Cardiac fibroblast (primary cell): Measurements from ENCODE around the gene DPYSL4.

Source experiments
- DNase-seq, 2 donors: peaks; one replicate each; pipeline versions ENCODE4 v3.0.0 to v3.0.0-alpha.2; 2010; ENCODE audit warnings: low read depth in 2 of 2
- H3K4me3 ChIP-seq, 2 donors: replicated peaks in 1 of 2; 1 replicate in 1 of 2; 2 replicates in 1 of 2; pipeline ENCODE4 v1.5.1; 2011; ENCODE audit warnings: low read depth in 2 of 2, low read length in 2 of 2, mild to moderate bottlenecking in 2 of 2, moderate library complexity in 1 of 2
- CTCF ChIP-seq: IDR thresholded peaks from one replicate; pipeline ENCODE4 v1.5.1; 2011; ENCODE audit warnings: low read depth, mild to moderate bottlenecking, low read length, inconsistent platforms

DPYSL4 gene

GRCh38 chr10:132194726-132195125 lies 8.0 kb downstream of the DPYSL4 start:
- no peak for TF ChIP-seq CTCF
- no peak for DNase-seq
- no peak overlapping the region for H3K4me3 ChIP-seq

DNA sequence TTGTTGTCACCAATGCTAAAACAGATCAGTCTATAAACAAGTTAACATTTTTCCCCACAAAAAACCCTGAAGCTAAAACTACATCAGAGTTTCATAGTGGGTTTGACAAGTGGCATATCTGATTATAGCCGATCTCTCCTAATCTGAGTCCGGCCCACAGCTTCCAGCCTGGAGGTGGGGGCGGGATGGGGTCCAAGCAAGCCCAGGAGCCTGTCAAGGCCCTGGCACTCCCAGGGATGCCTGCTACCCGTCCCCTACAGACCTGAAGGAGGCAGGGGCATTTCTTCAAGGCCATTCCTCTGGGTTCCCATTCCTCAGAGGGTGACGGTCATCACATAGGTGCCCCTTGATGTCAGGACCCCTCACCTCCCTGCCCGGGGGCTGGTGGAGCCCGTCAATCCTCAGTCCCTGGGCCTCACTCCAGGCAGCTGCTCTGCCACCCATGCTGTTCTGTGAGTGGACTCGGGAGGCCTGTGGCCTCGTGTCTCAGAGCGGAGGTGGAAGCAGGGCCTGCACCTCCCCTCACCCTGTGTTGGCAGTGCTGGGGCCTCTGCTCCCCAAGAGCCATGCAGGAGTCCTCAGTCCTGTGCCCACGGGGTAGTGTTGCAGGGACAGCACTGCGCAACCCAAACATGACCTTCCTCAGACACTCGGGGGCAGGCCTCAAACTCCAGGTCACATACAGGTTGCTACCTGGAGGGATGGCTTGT lies 8.8 kb downstream of the DPYSL4 start:
- no peak for DNase-seq
- no peak for TF ChIP-seq CTCF

DNA sequence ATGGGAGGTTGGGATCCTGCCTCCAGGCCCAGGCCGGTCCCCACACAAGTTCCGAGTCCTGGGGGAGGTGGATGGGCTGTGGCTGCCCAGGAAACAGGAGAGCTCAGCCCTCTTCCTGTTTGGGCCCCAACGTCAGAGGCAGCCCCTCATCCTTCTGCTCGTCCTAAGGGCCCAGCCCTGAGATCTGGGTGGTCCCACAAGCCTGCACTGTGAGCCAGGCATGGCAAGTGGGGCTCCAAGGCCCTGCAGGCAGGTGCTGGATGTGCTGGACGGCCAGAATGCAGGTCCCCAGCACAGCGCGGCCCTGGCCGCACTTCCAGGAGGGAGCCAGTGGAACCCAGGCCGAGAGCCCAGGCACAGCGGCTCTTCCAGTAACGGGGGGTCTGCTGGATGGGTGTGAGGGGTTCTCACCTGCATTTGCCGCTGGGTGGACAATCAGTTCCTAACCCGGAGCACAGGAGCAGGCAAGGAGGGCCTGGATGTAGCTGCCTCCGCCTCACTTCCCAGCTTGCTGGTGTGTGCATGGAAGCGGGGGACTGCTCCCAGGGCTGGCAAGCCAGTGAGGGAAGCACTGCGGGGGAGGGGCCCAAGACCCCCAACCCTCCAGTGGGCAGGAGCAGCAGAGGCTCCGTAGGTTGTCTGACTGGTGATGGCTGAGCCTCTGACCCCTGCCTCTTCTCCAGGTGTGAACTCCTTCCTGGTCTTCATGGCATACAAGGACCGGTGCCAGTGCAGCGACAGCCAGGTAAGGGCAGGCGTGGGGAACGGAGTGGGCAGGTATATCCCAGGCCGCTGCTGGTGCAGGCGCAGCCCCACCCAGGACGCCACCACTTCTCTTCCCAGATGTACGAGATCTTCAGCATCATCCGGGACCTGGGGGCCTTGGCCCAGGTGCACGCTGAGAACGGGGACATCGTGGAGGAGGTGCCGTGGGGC lies 9.7 kb downstream of the DPYSL4 start:
- no peak overlapping the region for H3K4me3 ChIP-seq
- no peak for DNase-seq
- TF ChIP-seq CTCF: no peak

More for the DNA sequence above, 8.8 kb downstream of the DPYSL4 start:
- no peak overlapping the region for H3K4me3 ChIP-seq

GRCh38 chr10:132197271-132198067 lies 10.7 kb downstream of the DPYSL4 start:
- H3K4me3 ChIP-seq: no peak overlapping the region
- DNase-seq: no peak
- TF ChIP-seq CTCF: no peak

- H3K4me3 ChIP-seq: no peak overlapping the region
- DNase-seq: no peak
- TF ChIP-seq CTCF: no peak
Measured at GRCh38 chr10:132198068-132198370, 11.3 kb downstream of the DPYSL4 start.

DNA sequence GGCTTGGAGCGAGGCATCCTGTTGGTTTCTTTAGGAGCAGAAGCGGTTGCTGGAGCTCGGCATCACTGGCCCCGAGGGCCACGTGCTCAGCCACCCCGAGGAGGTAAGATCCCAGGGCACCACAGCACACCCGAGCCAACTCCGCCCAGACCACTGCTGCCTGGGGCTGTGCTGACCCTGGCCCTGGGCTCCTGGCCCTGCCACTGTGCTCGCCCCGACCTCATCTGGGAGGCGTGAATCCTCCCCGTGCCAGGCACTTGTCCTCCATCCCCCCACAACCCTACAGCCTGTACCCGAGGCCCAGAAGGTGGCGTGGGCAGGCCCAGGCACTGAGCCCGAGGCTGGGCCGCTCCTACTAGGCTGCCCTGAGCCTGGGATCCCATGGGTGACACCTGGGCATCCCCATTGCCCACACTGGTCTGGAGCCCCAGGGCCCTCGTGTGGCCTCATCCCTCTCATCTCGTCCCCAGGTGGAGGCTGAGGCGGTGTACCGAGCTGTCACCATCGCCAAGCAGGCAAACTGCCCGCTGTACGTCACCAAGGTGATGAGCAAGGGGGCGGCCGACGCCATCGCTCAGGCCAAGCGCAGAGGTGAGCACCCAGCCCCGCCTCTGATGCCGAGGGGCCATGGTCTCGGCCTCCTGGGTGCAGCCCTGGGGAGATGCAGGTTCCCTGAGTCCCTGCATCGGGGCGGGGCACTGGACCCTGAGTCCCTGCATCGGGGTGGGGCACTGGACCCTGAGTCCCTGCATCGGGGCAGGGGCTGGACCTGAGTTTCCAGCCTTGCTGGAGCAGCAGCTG lies 11.8 kb downstream of the DPYSL4 start:
- no peak for DNase-seq
- TF ChIP-seq CTCF: no peak
- H3K4me3 ChIP-seq: no peak overlapping the region
